Nephron (organoid): ENCODE measurements around the gene GSTM5.
"Not testable (repeated sequence)": the region's sequence is repeated elsewhere in the genome, so short reads cannot be mapped to it uniquely, and the experiment has no call there.

Experiments
- H3K27ac Mint-ChIP-seq, 3 experiments: 2 replicates each; pipeline ENCODE4 v1.8.0; 2020; ENCODE audit warnings: mixed read lengths in 3 of 3, mild to moderate bottlenecking in 2 of 3, moderate library complexity in 1 of 3
- H3K27me3 Mint-ChIP-seq: 2 replicates; pipeline ENCODE4 v1.8.0; 2021; ENCODE audit warnings: low read depth, mild to moderate bottlenecking, moderate library complexity, mixed read lengths
- H3K36me3 Mint-ChIP-seq: 2 replicates; pipeline ENCODE4 v1.8.0; 2020; ENCODE audit warnings: low read depth, mixed read lengths
- H3K4me1 Mint-ChIP-seq: 2 replicates; pipeline ENCODE4 v1.8.0; 2020; ENCODE audit warnings: mixed read lengths
- H3K4me3 Mint-ChIP-seq, 3 experiments: 2 replicates each; pipeline ENCODE4 v1.8.0; 2020; ENCODE audit warnings: mild to moderate bottlenecking in 3 of 3, mixed read lengths in 3 of 3, moderate library complexity in 2 of 3
- H3K9me3 Mint-ChIP-seq: 2 replicates; pipeline ENCODE4 v1.8.0; 2020; ENCODE audit warnings: mixed read lengths
- TF ChIP-seq, protein P1 (sequence below), 3 experiments: fragments of 200-600 bp; sonication (generic); IDR thresholded peaks; one replicate each; pipeline ENCODE4 v1.5.0; 2021; ENCODE audit warnings: antibody characterized with exemption in 3 of 3; ENCODE audit not compliant: unreplicated experiment in 3 of 3

GSTM5 gene

DNA sequence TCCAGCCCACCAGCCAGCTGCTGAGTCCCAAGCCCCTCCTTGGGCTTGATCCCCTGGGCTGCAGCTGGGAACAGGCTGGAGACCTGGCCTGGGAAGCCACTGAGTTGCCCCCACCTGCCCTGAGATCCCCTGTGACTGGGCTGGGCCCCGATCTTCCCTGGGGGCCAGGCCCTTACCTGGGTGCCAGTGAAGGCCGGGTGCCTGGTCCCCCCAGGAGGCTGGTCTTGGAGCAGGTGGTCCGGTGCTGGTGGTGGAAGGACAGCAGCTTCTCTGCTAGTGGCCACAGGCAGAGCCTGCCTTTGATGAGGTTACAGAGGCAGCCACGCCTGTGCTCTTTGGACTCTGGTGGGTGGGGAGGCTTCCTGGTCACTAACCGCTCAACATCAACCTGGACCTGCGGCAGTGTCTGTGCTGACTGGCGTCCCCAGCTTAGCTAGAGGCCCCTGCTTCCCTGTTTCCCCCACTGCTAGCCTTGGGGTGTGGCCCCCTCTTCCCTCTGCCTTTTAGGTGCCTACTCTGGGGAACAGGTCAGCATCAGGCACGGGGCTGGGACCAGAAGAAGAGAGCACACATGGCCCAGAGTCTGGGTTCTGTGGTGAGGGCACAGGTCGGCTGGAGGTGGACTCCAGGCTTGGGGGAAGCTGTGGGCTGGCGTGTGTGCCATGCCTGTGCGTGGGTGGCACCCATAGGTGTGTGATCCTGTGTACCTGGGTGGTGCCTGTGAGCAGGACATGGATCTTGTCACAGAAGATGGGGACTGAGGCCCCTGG lies 51.8 kb downstream of the GSTM5 start, which contains the start of gene EPS8L3:
Gene EPS8L3 (minus strand): TSS at position 278 of the 770 bp plus-strand sequence. CDS start 2,174 bp downstream, outside the sequence.
- Mint-ChIP-seq H3K4me3 (no peak within 1 kb of the TSS), H3K27ac (peak within 1 kb of the TSS in 1 of 3 experiments; percentile 13), H3K4me1 (no peaks in the 10 kb centered on the region), H3K27me3 (no peaks in the 10 kb centered on the region), H3K9me3 (no peaks in the 10 kb centered on the region), H3K36me3 (no peaks in the 10 kb centered on the region)
- TF ChIP-seq, protein P1, sequence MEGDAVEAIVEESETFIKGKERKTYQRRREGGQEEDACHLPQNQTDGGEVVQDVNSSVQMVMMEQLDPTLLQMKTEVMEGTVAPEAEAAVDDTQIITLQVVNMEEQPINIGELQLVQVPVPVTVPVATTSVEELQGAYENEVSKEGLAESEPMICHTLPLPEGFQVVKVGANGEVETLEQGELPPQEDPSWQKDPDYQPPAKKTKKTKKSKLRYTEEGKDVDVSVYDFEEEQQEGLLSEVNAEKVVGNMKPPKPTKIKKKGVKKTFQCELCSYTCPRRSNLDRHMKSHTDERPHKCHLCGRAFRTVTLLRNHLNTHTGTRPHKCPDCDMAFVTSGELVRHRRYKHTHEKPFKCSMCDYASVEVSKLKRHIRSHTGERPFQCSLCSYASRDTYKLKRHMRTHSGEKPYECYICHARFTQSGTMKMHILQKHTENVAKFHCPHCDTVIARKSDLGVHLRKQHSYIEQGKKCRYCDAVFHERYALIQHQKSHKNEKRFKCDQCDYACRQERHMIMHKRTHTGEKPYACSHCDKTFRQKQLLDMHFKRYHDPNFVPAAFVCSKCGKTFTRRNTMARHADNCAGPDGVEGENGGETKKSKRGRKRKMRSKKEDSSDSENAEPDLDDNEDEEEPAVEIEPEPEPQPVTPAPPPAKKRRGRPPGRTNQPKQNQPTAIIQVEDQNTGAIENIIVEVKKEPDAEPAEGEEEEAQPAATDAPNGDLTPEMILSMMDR (IDR thresholded peaks at IDR 0.05; ENCODE audit: unreplicated experiment in 3 of 3) = no peak

DNA sequence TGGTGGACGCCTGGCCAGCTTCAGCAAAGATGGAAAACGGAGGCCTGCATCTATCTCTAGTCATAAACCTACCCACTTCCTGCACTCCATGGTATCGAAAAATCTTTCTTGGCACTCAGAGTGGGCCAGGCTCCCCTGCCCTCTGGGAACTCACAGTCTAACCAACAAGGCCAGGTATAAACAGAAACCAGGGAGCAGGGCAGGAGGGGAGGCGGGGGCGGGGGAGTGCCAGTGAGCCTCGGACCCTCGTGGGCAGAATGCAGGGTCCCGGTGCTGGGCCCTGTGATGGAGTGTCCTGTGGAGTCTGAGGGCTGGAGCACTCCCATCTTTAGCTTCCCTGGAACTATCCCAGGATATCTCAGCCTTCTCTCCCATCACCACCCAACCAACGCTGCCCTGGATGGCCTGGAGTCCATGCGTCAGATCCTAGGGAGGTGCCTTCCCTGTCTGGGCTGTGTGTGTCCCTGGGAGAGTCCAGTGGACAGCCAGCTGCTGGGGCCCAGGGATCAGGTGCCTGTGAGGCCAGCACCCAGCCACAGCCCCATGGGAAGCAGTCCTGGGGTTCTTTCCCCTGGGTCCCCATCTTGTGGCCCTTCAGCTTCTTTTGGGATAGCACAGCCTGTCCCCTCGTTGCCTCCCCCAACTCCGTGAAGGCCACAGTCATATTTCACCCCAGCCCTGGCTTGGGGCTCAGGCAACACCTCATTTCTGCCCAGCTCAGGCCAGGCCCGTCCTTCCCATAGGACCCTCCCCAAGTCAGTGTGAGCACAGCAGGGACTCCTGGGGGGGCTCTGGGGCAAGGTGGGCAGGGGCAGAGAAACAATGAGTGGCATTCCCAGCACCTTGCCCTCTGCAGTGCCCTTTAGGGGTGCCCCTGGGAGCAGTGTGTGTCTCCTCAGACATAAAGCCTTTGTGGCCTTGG lies 52.8 kb downstream of the GSTM5 start:
- Mint-ChIP-seq H3K4me1 (no peaks in the 10 kb centered on the region), H3K27ac (no peak overlapping the region), H3K9me3 (no peaks in the 10 kb centered on the region), H3K27me3 (peaks cover 3% of the 10 kb centered on the region), H3K36me3 (no peaks in the 10 kb centered on the region), H3K4me3 (no peak overlapping the region)
- TF ChIP-seq, protein P1 (IDR thresholded peaks at IDR 0.05; ENCODE audit: unreplicated experiment in 3 of 3) = no peak

DNA sequence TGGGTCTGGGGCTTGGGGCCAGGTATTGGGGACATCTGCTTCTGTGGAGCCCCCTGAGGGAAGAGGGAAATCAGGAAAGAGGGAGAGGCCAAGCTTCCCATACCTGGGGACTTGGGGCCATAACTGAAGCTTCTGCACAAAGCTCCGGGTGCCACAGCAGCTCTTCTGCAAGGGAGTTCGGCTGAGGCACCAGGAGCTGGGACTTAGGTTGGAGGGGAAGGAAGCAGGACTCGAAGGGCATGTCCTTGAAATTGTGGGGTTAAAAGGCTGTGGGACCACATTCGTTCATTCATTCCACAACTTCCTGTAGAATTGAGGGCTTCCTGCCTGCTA lies 53.4 kb downstream of the GSTM5 start:
- Mint-ChIP-seq H3K27ac (no peak overlapping the region), H3K4me3 (no peak overlapping the region), H3K36me3 (no peaks in the 10 kb centered on the region), H3K9me3 (no peaks in the 10 kb centered on the region), H3K4me1 (no peaks in the 10 kb centered on the region), H3K27me3 (peaks cover 3% of the 10 kb centered on the region)
- TF ChIP-seq, protein P1 (IDR thresholded peaks at IDR 0.05; ENCODE audit: unreplicated experiment in 3 of 3) = no peak

DNA sequence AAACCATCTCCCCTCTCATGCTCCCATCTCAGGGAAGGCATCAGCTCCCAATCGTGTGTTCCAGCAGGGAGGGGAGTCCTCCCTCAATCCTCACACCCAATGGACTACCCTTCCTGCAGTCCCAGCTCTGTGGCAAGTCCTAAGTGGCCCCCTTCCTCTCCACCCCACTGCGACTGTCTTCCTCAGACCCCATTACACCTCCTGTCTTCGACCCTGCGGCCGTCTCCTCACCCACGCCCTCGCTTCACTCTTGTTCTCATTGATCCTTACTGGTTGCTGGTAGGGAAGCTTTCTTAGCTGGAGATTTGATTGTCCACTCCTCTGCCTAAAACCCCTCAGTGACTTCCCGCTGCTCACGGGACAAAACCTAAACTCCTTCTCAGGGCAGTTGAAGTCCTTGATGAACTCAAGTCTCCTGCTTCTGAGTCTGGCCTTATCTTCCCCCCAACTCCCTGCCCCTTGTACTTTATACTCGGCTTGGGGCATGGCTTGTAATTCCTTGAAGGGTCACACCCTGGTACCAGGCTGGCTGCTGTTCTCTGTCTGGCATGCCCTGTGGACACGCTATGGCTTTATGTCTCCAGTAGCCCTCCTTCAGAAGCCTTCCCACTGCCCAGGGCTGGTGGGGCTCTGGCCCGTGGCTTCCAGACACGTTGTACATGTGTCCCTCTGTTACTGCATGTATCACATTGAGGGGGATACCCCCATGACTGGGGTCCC lies 54.0 kb downstream of the GSTM5 start:
- no peak overlapping the region for H3K4me3 Mint-ChIP-seq

DNA sequence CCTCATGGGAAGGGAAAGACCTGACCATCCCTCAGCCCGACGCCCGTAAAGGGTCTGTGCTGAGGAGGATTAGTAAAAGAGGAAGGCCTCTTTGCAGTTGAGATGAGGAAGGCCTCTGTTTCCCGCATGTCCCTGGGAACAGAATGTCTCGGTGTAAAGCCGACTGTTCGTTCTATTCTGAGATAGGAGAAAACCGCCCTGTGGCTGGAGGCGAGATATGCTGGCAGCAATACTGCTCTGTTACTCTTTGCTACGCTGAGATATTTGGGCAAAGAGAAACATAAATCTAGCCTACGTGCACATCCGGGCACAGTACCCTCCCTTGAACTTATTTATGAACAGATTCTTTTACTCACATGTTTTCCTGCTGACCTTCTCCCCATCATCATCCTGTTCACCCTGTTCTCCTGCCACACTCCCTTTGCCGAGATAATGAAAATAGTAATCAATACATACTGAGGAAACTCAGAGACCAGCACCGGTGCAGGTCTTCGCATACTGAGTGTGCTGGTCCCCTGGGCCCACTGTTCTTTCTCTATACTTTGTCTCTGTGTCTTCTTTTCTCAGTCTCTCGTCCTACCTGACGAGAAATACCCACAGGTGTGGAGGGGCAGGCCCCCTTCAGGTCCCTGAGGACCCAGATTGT lies 55.1 kb downstream of the GSTM5 start:
- H3K9me3 Mint-ChIP-seq, H3K27ac Mint-ChIP-seq, H3K27me3 Mint-ChIP-seq, H3K4me1 Mint-ChIP-seq, H3K4me3 Mint-ChIP-seq, H3K36me3 Mint-ChIP-seq: not testable (repeated sequence)

More for the DNA sequence above, 54.0 kb downstream of the GSTM5 start:
- no peaks in the 10 kb centered on the region for H3K9me3 Mint-ChIP-seq
- H3K27me3 Mint-ChIP-seq = peaks cover 6% of the 10 kb centered on the region
- peaks cover 2% of the 10 kb centered on the region for H3K4me1 Mint-ChIP-seq
- no peak overlapping the region for H3K27ac Mint-ChIP-seq
- H3K36me3 Mint-ChIP-seq = no peaks in the 10 kb centered on the region
- TF ChIP-seq, protein P1 (IDR thresholded peaks at IDR 0.05; ENCODE audit: unreplicated experiment in 3 of 3) = no peak
